Measurements from ENCODE around the gene IDE.

- TF ChIP-seq POLR2A (IDR thresholded peaks at IDR 0.05) (no peak), CTCF (IDR thresholded peaks at IDR 0.05) (no peak)
These were observed 21.6 kb upstream of the IDE start for GRCh38 chr10:92595505-92595904.
